HG03378 (cell line): ENCODE results near the gene MRPL9.
"Not testable (repeated sequence)": the region's sequence is repeated elsewhere in the genome, so short reads cannot be mapped to it uniquely, and the experiment has no call there.

Source experiments
- ATAC-seq: cut with Tn5 transposase; IDR thresholded peaks from one replicate; pipeline ENCODE4 v1.9.1; 2021; ENCODE audit warnings: mild to moderate bottlenecking, moderate library complexity; ENCODE audit not compliant: unreplicated experiment

The MRPL9 gene

DNA sequence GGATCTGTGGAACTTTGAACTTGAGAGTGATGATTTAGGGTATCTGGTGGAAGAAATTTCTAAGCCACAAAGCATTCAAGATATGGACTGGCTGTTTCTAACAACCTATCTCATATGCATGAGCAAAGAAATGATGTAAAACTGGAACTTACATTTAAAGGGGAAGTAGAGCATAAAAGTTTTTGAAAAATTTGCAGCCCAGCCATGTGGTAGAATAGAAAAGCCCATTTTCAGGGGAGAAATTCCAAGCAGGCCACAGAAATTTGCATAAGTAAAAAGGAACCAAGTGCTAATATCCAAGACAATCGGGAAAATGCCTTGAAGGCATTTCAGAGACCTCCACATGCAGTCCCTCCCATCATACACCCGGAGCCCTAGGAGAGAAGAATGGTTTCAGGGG lies 26.3 kb downstream of the MRPL9 start:
- no peak for ATAC-seq

GRCh38 chr1:151733995-151734394 lies 29.3 kb downstream of the MRPL9 start:
- ATAC-seq, result not testable (repeated sequence)

DNA sequence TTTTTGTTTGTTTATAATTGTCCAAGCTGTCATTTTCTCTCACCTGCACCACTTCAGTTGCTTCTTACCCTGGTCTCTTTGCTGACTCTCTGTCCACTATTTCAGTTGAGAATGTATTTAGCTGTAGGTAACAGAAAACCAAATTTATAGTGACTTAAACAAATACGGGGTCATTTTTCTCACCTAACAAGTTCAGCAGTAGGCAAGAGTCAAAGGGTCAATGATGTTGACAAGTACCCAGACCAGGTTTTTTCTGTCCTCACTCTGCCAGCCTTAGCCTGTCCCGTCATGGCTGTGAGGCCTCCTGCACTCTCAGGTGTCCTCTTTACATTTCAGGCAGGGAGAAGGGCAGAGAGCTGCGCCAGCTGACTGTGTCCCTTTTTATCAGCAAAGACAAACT lies 30.2 kb downstream of the MRPL9 start:
- ATAC-seq, result no peak

DNA sequence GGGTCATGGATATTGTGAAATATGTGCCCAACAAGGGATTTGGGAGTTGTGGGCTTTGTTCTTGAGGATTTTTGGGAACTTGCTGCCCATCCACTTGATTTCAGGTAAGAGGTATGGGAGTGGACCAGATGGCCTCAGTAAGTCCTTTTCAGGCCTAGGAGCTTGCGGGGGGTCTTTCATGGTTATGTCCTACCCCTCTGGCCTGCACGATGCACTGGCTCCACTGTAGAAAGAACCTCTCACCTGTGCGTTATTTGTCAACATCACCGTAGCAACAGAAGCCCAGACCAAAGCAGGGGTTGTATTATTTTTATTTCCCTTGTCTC lies 33.4 kb downstream of the MRPL9 start:
- ATAC-seq, result no peak

- ATAC-seq, result no peak
Measured at GRCh38 chr1:151729157-151729965, 33.9 kb downstream of the MRPL9 start.

DNA sequence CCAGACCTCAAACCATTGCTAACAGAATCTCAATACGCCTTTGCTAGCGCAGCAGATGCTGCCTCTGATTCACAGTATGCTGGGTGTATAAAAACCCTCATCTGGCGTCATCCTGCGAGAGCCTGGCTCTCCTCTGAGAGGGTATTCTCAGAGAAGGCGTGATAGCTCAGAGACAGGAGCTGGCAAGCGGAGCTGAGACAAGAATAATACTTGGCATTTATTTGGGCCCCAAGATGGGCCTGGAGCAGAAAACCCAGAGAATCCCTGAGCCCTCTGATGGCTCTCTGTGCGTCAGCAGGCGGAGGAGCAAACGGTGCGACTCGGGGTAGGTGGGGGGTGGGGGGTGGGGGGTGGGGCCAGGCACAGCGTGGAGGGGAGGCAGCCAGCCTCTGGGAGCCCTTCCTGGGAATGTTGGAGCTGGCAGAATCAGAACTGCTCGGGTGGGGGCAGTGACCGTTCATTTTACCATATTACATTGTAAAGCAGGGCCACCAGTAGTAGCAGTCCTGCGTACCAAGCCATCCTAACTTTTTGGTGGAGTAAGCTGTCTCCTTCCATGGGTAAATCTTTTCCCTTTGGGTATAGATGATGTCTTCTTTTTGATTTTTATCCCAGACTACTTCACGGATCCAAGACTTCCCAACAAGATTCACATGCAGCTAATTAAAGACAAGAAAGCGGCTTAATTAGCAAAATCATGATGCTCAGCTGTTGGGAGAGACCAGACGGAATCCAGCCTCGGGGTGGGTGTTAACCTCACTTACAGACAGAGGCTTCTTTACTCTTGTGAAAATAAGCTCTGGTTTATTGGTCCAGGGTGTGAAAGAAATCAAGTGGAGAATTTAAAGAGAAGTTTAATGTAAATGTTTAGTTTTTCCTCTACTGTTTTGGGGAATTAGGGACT lies 34.9 kb downstream of the MRPL9 start:
- ATAC-seq, result no peak

GRCh38 chr1:151723726-151724370 lies 39.4 kb downstream of the MRPL9 start:
- no peak for ATAC-seq

- no peak for ATAC-seq
Measured at GRCh38 chr1:151721788-151722510, 41.3 kb downstream of the MRPL9 start.

- no peak for ATAC-seq
Measured at GRCh38 chr1:151720974-151721787, 42.1 kb downstream of the MRPL9 start, which contains the start of gene RIIAD1. Gene RIIAD1 (plus strand): TSS chr1:151721522. CDS start chr1:151721537, 15 bp downstream.

DNA sequence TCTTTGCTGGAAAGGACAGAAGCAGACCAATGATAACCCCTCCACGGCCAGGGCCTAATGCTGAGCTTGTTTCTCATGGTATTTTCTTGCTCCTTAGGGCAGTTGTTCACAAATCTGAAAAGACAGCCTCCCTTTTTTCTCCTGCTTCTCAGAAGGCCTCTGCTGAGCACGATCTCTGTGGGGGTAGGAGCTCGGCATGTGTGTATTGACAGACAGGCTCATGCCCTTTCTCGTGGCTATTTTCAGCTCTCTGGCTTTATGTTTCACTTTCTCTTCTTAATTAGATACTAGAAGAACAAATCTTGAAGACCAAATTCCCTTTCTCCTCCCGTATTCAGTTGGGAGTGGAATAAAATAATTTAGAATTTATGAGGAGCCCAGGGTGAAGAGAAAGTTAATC lies 42.7 kb downstream of the MRPL9 start:
- no peak for ATAC-seq

DNA sequence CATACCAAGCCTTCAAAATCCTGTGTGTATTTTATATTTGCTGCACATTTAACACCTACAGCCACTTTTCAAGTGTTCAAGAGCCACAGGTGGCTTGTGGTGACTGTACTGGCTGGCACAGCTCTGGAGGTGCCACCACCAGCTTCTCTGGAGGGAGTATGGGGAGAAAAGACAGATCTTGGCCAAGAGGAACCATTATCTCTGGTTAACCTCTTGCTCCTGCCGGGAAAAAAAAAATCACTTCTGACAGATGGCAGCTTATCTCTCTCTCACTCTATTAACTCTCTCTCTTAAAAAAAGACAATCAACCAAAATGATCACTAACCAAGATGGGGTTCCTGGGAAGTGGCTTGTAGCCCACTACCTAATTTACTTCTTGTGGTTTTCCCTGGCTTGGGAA lies 43.2 kb downstream of the MRPL9 start:
- no peak for ATAC-seq

- no peak for ATAC-seq
Measured at GRCh38 chr1:151718666-151719065, 44.6 kb downstream of the MRPL9 start.

DNA sequence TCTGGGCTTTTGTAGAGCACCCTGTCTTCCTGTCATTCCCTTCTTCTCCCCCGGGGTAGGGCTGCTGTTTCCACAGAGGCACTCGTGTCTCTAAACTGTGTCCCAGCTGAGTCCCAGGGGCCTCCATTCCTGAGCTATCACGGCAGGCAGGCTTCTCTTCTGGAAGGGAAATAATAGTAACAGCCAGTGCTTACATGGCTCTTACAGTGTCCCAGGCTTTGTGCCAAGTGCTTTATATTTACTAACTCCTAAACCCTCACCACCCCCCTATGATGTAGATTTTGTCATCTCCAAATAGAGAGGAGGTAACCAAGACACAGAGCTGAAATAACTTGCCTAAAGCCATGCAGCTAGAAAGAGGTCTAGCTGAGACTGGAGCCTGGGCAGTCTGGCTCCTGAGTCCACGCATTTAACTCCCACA lies 45.3 kb downstream of the MRPL9 start:
- ATAC-seq, result no peak

GRCh38 chr1:151716771-151717631 lies 46.3 kb downstream of the MRPL9 start, which contains the start of gene CELF3:
Gene CELF3 (minus strand): TSS chr1:151716803. CDS start chr1:151716020, 783 bp downstream.
- no peak for ATAC-seq

GRCh38 chr1:151716405-151716762 lies 46.9 kb downstream of the MRPL9 start:
- ATAC-seq, result no peak

DNA sequence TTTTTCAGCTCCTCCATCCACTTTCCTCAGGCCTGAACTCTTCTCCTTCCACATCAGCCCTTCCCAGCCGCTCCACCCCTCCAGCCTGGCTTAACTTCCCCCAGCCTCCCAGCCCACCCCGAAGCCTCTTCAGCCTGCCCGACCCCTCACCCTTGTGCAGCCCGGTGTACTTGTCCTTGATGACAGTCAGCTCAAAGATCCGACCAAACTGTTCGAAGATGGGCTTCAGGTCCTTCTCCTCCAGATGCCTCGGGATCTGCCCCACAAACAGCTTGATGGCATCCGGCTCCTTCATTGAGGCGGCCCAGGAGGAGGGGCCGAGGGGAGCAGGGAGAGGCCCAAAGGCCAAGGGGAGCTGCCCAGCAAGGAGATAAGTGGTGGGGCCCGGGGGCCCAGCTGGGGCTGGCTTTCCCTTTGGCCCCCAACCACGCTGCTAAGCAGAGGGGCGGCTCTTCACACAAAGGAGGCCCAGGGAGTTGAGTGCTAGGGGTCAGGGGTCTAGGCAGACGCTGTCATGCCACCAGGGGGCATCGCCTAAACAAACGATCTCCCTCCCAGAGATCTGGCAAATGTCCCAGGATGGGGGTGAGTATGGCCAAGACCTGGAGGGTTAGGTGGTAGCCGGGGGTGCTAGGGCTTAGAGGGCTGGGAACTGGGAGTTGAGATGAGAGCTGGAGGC lies 47.4 kb downstream of the MRPL9 start:
- ATAC-seq, result no peak

- ATAC-seq, result no peak
Measured at GRCh38 chr1:151714820-151715725, 48.2 kb downstream of the MRPL9 start.
